Muscle layer of colon (tissue), 2 donors: ENCODE data around the gene EEPD1.

Experiments
- H3K27ac ChIP-seq: one replicate; pipeline ENCODE4 v1.7.0; 2013; ENCODE audit warnings: low read depth, mild to moderate bottlenecking, low read length, moderate library complexity
- H3K27me3 ChIP-seq, 2 donors: one replicate each; pipeline ENCODE4 v1.7.0; 2013; ENCODE audit warnings: low read length in 2 of 2, mild to moderate bottlenecking in 2 of 2; ENCODE audit not compliant: insufficient read depth in 2 of 2, control insufficient read depth in 1 of 2
- H3K36me3 ChIP-seq: one replicate; pipeline ENCODE4 v1.7.0; 2013; ENCODE audit warnings: mild to moderate bottlenecking, low read length; ENCODE audit not compliant: insufficient read depth
- H3K4me1 ChIP-seq: one replicate; pipeline ENCODE4 v1.7.0; 2013; ENCODE audit warnings: mild to moderate bottlenecking, low read length; ENCODE audit not compliant: insufficient read depth
- H3K4me3 ChIP-seq, 2 donors: one replicate each; pipeline ENCODE4 v1.7.0; 2013; ENCODE audit warnings: low read length in 2 of 2, low read depth in 1 of 2, mild to moderate bottlenecking in 1 of 2, moderate library complexity in 1 of 2
- H3K9ac ChIP-seq: one replicate; pipeline ENCODE4 v1.7.0; 2013; ENCODE audit warnings: low read length
- H3K9me3 ChIP-seq: one replicate; pipeline ENCODE4 v1.7.0; 2013; ENCODE audit warnings: mild to moderate bottlenecking, low read length
- donor health status: abdominal sarcoma.
- donor health status: Adenocarcinoma of cecum.

EEPD1 gene

DNA sequence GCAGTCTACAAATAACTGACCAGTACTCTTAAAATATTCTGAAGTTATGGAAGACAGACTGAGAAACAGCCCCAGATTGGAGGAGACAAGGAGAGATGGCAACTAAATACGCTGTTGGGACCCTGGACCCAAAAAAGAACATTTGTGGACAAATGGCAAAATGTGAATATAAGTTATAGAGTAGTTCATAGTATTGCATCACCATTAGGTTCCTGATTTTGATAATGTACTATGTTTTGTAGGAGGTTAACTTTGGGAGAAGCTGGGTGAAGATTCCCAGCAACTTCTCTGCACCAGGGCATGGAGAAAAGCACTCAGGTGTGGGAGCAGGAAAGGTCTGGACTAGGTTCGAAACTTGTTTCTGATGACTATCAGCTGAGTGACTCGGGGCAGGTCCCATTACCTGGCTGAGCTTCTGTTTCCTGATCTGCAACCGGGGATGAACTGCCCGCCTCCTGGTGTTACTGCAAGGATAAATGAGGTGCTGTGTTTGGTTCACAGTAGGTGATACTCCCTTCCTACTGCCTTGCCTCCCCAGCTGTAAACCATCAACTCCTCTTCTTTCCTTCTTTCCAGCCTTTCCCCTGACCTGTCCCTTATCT lies 48.2 kb downstream of the EEPD1 start:
- Histone ChIP-seq H3K9me3 (no peaks in the 10 kb centered on the region), H3K9ac (no peak overlapping the region), H3K4me3 (no peak overlapping the region), H3K27ac (no peak overlapping the region), H3K4me1 (peaks cover 20% of the 10 kb centered on the region), H3K36me3 (no peaks in the 10 kb centered on the region), H3K27me3 (no peaks in the 10 kb centered on the region)

- H3K27me3 ChIP-seq, result no peaks in the 10 kb centered on the region
- no peaks in the 10 kb centered on the region for H3K36me3 ChIP-seq
- H3K27ac ChIP-seq, result no peak overlapping the region
- peaks cover 25% of the 10 kb centered on the region for H3K4me1 ChIP-seq
- H3K4me3 ChIP-seq, result no peak overlapping the region
- no peak overlapping the region for H3K9ac ChIP-seq
- H3K9me3 ChIP-seq, result no peaks in the 10 kb centered on the region
Observed at GRCh38 chr7:36202398-36202797, 49.3 kb downstream of the EEPD1 start.

- no peaks in the 10 kb centered on the region for H3K9me3 ChIP-seq
- H3K27ac ChIP-seq, result no peak overlapping the region
- H3K4me3 ChIP-seq, result no peak overlapping the region
- H3K36me3 ChIP-seq, result no peaks in the 10 kb centered on the region
- peaks cover 33% of the 10 kb centered on the region for H3K4me1 ChIP-seq
- H3K9ac ChIP-seq, result no peak overlapping the region
- H3K27me3 ChIP-seq, result no peaks in the 10 kb centered on the region
Observed at GRCh38 chr7:36203071-36203790, 50.2 kb downstream of the EEPD1 start.

DNA sequence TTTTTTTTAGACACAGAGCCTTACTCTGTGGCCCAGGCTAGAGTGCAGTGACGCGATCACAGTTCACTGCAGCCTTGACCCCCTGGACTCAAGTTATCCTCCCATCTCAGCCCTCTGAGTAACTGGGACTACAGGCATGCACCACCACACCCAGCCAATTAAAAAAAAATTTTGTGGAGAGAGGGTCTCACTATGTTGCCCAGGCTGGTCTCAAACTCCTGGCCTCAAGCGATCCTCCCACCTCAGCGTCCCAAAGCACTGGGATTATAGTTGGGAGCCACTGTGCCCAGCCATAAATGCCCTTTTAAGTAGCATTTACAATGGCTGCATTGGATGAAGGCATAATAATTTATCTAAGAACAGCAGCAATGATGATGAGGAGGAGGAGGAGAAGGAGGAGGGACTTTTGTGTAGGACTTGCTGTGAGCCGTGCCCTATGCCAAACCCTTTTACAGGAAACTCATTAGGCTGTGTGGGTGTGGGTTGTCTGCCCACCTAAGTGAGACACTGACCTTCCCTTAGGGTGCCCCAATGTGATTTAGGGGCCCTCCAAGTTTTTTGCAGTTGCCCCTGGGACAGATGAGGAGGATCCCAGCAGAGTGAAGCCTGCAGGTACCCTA lies 51.1 kb downstream of the EEPD1 start:
- H3K27ac ChIP-seq, result no peak overlapping the region
- H3K9me3 ChIP-seq, result no peaks in the 10 kb centered on the region
- H3K27me3 ChIP-seq, result no peaks in the 10 kb centered on the region
- H3K9ac ChIP-seq, result no peak overlapping the region
- H3K4me3 ChIP-seq, result no peak overlapping the region
- peaks cover 43% of the 10 kb centered on the region for H3K4me1 ChIP-seq
- no peaks in the 10 kb centered on the region for H3K36me3 ChIP-seq

GRCh38 chr7:36204929-36205635 lies 52.0 kb downstream of the EEPD1 start:
- no peak overlapping the region for H3K9ac ChIP-seq
- H3K4me1 ChIP-seq, result peaks cover 52% of the 10 kb centered on the region
- no peak overlapping the region for H3K27ac ChIP-seq

DNA sequence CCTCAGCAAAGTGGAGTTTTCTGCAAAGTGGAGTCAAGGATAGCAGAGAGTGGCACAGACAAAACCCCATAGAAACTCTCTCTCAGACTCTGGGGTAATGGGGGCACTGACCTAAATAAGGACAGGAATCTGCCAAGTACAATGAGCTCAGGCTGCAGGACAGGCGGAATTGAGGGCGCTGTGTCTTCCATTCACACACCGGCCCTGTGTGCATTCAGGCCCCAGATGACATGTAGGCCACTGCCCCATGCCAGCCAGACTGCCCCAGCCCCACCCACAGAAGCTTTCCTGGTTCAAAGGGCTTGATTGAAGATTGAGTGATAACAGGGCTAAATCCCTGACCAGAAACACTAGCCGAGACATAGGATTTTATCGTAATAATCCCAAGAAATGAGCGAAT lies 52.7 kb downstream of the EEPD1 start:
- H3K27ac ChIP-seq, result peak overlapping the region; percentile 22
- H3K9me3 ChIP-seq, result no peaks in the 10 kb centered on the region
- peaks cover 59% of the 10 kb centered on the region for H3K4me1 ChIP-seq
- H3K27me3 ChIP-seq, result no peaks in the 10 kb centered on the region
- H3K9ac ChIP-seq, result no peak overlapping the region
- H3K4me3 ChIP-seq, result no peak overlapping the region
- no peaks in the 10 kb centered on the region for H3K36me3 ChIP-seq

More at GRCh38 chr7:36204929-36205635, 52.0 kb downstream of the EEPD1 start:
- Histone ChIP-seq H3K36me3 (no peaks in the 10 kb centered on the region), H3K4me3 (no peak overlapping the region), H3K27me3 (no peaks in the 10 kb centered on the region), H3K9me3 (no peaks in the 10 kb centered on the region)

DNA sequence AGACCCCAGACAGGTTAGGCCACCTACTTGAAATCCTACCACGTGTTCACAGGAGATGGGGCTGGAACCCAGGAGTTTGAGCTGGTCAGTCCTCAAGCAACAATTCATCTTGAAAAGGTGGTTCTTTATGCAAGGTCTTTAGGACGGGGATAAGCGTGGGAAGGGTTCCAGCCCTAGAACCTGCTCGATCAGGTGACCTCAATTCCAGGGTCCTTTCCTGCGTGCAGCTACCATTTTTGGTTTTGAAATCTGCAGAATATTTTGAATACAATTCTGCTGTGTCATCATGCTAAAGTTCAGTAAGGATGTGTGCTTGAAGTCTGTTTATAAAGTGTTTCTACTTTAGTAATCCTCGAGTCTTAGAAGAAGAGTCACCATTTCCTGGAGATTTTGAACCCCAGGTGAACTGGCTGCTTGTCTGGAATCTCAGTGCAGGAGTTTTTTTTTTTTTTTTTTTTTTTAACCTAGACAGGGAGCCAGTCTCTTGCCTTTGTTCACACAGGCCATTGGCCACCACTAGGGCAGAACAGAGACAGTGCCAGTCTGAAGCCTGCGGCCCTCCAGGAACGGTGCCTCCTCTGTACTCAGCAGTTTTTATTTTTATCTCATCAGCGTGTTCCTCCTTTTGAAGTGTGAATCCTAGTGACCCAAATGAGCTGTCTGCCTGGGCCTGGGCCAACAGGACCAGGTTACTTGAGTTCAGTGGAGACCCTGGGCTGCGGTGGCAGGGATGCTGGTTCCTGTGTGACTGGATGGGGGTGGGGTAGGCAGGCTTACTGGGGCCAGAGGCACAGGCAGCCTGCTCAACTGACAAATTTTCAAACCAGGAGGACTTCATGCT lies 54.6 kb downstream of the EEPD1 start:
- Histone ChIP-seq H3K27ac (peak overlapping the region; percentile 64), H3K9me3 (no peaks in the 10 kb centered on the region), H3K4me3 (no peak overlapping the region), H3K36me3 (no peaks in the 10 kb centered on the region), H3K4me1 (peaks cover 50% of the 10 kb centered on the region), H3K9ac (no peak overlapping the region), H3K27me3 (no peaks in the 10 kb centered on the region)

DNA sequence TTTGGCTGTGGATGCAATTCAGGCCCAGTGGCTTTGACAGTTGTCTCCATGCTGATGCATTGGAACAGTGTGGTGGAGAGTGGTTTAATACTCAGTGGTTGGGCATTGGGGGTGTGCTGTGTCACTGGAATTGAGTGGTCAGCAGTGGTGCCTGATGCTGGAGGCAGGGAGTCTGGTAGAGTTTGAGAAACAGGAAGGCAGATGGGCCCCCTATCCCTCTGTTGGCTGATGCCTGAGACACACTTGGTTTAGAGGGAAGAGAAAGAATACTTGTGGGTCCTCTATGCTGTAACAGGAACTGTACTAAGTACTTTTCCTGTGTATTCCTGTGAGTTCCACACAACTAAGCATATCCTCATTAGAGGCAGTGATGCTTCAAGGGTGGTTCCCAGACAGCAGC lies 55.4 kb downstream of the EEPD1 start:
- peaks cover 46% of the 10 kb centered on the region for H3K4me1 ChIP-seq
- peak overlapping the region; percentile 64 for H3K27ac ChIP-seq
- no peak overlapping the region for H3K9ac ChIP-seq

GRCh38 chr7:36208997-36209813 lies 56.2 kb downstream of the EEPD1 start:
- Histone ChIP-seq H3K27me3 (no peaks in the 10 kb centered on the region), H3K9me3 (no peaks in the 10 kb centered on the region), H3K4me1 (peaks cover 45% of the 10 kb centered on the region), H3K36me3 (no peaks in the 10 kb centered on the region), H3K4me3 (no peak overlapping the region), H3K9ac (no peak overlapping the region), H3K27ac (no peak overlapping the region)

More for the DNA sequence above, 55.4 kb downstream of the EEPD1 start:
- H3K27me3 ChIP-seq, result no peaks in the 10 kb centered on the region
- no peak overlapping the region for H3K4me3 ChIP-seq
- no peaks in the 10 kb centered on the region for H3K36me3 ChIP-seq
- no peaks in the 10 kb centered on the region for H3K9me3 ChIP-seq

GRCh38 chr7:36209814-36210183 lies 56.7 kb downstream of the EEPD1 start:
- peak overlapping the region; percentile 15 for H3K27ac ChIP-seq
- no peaks in the 10 kb centered on the region for H3K9me3 ChIP-seq
- no peaks in the 10 kb centered on the region for H3K27me3 ChIP-seq
- no peak overlapping the region for H3K4me3 ChIP-seq
- no peak overlapping the region for H3K9ac ChIP-seq
- no peaks in the 10 kb centered on the region for H3K36me3 ChIP-seq
- H3K4me1 ChIP-seq, result peaks cover 48% of the 10 kb centered on the region
